ENCODE measurements around the gene ENPP7.
"Not testable (repeated sequence)": the region's sequence is repeated elsewhere in the genome, so short reads cannot be mapped to it uniquely, and the experiment has no call there.

ENPP7 gene

DNA sequence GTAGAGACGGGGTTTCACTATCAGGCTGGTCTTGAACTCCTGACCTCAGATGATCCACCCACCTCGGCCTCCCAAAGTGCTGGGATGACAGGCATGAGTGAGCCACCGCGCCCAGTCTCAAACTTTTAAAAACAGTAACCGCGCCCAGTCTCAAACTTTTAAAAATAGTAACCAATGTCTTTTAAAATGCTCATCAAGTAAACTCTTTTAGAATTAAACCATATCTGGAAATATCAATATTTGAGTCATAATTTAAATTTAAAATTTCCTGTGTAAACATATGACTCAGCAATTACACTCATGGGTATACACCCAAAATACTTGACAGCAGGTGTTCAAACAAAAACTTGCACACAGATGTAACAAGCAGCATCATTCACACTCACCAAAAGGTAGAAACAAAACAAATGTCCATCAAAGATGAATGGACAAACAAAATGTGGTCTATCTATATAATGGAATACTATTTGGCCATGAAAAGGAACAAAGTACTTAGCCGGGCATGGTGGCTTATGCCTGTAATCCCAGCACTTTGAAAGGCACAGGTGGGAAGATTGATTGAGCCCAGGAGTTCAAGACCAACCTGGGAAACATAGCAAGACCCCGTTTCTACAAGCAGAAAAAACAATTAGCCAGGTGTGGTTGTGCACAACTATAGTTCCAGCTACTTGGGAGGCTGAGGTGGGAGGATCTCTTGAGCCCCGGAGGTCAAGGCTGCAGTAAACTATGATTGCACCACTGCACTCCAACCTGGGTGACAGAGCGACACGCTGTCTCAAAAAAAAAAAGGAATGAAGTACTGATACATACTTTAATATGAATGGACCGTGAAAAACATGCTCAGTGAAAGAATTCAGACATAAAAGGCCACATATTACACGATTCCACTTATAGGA is 20.2 kb downstream of the ENPP7 start:
- DNase-seq = no peak

DNA sequence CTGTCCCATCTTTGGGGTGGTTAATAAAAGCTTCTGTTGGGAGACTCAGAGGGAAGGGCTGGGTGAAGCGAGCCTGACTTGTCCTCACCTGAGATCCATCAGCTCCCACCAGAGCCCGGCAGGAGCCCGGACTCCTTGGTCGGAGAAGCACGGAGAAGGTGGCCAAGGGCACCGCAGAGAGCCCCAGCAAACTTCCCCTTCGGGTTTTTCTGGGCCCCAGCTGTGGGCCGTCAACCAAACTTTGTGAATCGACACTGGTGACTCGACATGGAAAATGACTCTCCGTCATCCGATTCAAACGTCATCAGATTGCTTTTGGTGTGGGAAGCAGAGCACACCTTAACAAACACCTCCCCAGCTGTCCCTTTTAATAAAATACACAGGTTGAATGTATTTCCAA is 21.4 kb downstream of the ENPP7 start:
- no peak for DNase-seq

DNA sequence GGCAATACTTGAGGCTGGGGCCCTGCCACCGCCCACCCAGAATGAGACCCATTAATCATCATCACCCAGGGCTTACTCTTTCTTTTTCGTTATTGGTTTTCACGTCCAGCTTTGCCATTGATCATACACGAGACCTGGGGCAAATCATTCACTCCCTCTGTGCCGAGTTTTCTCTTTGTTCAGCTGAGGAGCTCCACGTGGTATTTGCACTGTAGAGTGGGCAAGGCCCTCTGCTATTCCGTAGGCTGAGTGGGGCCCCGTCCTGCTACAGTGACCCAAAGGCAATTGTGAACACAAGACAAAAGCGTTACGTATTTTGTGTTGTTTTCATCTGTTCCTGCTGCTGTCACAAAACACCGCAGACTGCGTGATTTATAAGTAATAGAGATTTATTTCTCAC is 23.6 kb downstream of the ENPP7 start:
- no peak for DNase-seq

DNA sequence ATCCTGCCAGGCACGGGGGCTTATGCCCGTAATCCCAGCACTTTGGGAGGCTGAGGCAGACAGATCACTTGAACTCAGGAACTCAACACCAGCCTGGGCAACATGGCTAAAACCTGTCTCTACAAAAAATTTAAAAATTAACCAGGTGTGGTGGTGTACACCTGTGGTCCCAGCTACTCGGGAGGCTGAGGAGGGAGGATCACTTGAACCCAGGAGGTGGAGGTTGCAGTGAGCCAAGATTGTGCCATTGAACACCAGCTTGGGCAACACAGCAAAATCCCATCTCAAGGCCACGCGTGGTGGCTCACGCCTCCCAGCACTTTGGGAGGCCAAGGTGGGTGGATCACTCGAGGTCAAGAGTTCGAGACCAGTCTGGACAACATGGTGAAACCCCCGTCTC is 24.2 kb downstream of the ENPP7 start:
- not testable (repeated sequence) for DNase-seq

DNA sequence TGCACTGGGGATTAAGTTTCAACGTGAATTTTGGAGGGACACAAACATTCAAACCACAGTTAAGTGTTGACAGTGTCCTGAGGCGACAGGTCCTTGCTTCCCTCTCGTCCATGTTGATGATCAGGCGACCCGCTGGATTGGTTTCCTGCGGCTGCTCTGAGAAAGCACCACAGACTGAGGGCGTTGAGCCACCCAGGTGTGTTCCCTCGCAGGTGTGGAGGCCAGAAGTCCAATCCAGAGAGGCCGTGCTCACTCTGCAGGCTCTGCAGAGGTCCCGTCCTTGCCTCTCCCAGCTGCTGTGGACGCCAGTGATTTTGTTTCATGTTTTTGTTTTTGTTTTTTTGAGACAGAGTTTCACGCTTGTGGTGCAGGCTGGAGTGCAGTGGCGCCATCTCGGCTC is 24.8 kb downstream of the ENPP7 start:
- DNase-seq = no peak

DNA sequence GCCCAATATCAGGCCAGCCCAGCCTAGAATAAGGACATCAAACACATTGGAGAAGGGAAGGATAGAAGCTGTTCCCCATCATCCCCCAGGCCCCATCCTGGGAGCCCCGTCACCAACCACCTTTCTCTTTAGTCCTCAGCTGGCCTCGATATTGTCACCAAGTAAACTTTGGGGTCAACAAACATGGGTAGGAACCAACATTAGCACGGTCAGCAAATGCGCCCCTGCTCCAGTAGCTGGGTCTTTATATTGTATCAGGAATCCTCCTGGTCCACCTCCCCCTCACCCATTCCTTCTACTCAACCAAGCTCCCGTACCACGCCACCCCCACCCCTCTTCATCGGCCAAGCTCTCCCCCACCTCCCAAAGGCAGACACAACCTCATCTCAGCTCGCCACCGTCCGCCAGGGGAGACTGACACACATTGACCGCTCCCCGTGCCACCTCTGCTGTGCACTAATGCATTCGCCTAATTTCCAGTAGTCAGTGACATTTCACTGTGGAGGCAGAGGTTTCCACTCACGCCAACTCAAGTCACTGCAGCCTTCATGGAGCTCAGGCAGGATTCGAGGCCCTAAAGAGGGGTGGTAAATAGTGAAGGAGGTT is 26.5 kb downstream of the ENPP7 start:
- DNase-seq = no peak

DNA sequence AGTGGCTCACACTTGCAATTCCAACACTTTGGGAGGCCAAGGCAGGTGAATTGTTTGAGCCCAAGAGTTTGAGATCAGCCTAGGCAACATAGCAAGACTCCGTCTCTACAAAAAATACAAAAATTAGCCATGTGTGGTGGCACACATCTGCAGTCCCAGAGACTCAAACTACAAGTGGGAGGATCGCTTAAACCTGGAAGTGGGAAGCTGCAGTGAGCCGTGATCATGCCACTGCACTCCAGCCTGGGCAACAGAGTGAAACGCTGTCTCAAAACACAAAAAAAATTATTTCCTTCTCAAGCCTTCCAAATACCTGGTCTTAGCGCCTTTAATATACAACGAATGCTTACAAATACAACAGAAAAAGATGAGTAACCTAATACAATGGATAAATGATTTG is 27.5 kb downstream of the ENPP7 start:
- DNase-seq = no peak

DNA sequence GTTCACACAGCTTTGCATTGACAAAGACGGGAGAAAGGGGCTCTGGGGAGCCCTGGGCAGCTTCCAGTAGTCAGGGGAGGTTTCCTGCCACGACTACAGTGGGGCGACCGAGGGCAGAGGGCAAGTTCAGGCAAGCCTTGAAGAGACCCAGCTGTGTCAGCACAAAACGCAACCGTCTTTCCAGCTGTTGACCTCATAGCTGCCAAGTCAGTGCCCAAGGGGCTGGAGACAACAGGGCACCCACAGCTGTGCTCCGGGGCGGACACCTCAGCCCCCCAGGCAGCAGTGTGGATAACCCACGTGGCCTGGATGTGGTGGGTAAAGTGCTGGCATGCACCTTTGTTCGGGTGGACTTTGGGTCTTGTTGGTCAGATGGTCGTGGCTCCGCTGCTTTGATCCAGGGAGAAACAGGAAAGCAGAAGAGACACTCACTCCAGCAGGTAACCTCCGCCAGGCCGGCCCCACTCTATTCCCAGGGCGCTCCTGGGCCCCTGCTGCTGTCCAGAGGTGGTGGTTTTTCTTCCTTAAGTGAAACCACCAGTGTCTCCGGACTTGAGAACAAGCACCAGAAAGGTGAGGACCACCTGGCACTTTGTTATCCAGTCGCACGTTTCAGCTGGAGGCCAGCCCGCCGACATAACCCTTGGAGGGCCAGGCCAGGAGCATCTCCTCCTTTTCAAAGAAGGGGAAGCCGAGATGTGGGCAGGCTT is 29.6 kb downstream of the ENPP7 start:
- no peak for DNase-seq

DNA sequence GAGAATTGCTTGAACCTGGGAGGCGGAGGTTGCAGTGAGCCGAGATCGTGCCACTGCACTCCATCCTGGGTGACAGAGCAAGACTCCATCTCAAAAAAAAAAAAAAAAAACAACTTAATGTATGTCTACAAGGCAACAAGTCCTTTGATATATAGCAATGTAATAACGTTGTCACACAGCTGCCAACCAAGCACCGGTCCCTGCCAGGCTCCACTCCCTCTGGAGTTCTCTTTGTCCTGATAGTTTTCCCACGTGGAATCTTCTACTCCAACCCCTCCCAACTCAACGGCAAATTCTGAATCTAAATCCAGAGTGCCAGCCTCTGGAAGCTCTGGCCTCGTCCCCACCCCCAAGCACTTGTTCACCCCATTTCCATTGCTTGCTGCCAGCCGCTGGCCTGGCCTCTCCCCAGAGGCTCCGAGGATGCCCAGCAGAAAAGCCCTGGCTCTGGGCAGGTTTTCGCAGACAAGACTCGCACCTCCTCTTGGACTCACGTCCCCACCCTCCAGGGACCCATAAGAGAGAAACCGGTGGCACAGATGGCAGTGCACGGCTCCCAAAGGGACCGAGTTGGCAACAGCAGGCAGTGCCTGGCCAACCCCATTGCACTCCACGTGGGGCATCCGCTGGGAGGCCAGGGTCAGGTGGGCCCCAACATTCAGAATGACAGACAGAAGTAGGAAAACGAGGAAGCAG is 31.3 kb downstream of the ENPP7 start:
- no peak for DNase-seq

DNA sequence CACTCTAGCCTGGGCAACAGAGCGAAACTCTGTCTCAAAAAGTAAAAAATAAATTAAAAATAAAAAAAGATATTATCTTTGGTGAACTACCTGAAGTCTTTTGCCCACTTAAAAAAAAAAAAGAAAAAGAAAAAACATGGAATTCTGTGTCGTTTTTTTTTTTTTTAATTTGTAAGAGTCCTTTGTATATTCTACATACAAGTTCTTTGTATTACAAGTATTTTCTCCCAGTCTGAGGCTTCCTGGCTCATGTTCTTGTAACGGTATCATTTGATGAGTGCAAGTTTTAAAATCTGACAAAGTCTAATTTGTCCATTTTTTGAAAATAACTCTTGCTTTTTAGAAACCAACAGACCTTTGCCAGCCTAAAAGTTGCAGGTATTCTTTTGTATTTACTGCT is 35.0 kb downstream of the ENPP7 start:
- no peak for DNase-seq

DNA sequence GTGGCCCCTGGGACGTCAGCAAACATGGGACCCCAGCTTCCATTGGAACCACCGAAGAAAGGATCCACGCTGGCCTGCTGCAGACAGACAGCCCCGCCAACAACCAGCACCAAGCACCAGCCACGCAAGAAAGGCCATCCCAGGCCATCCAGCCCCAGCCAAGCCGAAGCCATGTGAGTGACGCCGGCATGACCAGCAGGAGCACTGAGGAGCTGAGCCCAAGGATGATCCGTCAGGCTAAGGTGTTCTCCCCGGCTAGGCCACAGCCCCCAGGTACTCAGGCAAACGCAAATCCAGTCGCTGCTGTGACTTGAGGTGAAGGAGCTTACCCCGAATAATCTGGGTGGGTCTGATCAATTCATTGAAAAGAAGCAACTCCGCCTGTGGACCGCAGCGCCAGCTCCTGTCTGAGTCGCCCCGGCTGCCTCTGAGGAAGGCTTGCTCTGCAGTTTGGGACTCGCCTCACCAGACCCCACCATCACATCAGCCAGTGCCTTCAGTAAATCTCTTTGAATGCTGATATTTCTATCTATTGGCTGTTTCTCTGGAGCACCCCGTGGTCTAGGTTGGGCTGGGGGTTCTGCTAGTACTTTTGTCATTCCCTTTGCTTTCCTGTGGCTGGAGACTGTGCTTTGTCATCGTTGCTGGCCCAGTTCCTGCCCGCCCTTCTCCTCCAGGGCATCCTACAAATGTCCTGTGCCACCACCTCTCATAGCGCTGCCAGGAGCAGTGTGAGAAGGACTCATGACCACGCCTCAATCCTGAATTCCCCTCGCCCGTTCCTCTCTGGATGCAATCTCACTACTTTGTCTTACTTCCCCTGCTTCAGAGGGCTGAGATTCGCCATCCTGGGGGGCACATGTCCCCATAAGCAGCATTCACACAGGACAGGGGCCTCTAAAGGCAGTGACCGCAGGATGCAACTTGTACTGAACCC is 39.1 kb downstream of the ENPP7 start:
- no peak for DNase-seq

DNA sequence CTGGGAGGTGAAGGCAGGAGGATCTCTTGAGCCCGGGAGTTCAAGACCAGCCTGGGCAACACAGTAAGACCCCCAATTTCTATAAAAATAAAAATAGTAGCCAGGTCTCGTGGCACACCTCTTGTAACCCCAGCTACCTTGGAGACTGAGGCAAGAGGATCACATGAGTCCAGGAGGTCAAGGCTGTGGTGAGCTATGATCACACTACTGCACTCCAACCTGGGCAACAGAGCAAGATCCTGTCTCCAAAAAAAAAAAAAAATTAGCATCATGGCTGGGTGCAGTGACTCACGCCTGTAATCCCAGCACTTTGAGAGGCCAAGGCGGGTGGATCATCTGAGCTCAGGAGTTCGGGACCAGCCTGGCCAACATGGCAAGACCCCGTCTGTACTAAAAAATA is 40.5 kb downstream of the ENPP7 start:
- DNase-seq = no peak

DNA sequence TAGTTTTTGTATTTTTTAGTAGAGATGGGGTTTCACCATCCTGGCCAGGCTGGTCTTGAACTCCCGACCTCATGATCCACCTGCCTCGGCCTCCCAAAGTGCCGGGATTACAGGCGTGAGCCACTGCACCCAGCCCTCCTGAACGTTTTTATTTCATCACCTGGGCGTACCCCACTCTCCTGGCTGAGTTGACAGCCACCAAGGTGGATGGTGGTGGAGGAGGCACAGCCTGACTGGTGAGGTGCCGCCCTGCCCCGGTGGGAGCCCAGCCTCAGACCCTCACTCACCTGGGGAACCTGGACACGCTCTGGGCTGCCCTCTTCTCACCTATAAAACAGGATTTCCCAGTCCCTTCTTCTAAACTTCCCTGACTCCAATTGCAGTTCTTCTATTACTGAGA is 42.0 kb downstream of the ENPP7 start:
- not testable (repeated sequence) for DNase-seq

DNA sequence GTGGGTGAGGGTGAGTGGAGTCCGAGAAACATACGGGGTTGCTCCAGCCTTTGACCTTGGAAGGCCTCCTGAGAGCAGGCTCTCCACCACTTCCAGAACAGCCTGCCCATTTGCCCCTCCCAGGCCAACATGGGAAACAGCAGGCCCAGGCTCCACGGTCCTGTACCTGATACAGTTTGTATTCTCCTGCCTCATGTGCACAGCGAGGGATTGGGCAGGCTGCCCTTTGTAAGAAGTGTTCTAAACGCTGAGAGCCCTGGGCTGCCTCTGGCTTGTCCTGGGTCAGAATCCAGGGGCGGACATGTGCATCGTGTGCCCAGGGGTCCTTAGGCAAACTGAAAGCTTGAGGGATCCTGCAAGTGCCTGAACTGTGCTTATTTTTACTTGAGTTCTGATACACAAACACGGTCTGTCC is 43.8 kb downstream of the ENPP7 start:
- DNase-seq = no peak

DNA sequence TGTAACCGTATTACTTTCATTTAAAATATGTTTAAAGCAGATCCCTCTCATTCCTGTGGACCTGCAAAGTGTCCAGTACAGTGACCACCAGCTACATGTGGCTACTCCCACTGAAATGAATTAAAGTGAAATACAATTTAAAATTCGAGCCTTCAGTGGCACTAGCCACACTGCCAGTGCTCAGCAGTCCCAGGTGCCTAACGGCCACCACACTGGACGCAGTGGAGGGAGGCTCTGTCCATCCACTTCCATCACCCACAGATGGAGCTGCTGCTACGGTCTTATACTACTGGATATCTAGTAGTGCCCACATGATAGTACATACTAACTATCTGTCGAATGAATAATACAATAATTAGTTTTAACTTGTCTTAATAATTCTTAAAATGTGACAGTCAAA is 44.9 kb downstream of the ENPP7 start:
- no peak for DNase-seq

DNA sequence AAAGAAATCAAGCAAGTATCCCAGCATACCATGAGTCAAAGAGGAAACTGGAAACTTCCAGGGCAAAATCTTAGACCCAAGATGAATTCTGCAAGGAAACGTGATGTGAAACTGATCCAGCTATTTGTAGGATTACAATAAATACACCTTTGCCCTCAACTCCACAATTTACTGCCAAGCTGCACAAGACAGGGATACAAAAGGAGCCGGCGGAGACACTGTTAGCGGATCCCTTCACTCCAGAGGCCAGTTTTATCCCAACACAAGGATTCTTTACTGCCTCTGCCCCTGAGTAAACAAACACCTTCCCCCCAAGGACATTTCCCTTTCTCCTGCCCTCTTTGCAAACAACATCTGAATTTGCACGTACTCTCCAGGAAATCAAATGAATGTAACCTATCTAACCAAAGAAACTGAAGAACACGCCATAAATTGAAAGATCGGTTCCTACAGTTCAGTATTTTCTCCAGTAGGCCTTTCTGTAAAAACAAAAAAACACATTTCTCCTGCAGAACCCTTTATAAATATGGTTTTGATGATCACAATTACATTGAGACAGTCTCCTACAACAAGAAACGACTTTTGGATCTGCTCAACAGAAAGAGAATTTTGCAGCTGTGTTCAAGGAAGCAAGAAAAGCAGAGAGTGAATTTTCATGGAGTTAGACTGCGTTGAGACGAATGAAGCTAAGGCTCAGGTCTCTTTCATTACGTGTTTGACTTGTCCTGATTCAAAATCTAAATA is 45.8 kb downstream of the ENPP7 start:
- DNase-seq = no peak

DNA sequence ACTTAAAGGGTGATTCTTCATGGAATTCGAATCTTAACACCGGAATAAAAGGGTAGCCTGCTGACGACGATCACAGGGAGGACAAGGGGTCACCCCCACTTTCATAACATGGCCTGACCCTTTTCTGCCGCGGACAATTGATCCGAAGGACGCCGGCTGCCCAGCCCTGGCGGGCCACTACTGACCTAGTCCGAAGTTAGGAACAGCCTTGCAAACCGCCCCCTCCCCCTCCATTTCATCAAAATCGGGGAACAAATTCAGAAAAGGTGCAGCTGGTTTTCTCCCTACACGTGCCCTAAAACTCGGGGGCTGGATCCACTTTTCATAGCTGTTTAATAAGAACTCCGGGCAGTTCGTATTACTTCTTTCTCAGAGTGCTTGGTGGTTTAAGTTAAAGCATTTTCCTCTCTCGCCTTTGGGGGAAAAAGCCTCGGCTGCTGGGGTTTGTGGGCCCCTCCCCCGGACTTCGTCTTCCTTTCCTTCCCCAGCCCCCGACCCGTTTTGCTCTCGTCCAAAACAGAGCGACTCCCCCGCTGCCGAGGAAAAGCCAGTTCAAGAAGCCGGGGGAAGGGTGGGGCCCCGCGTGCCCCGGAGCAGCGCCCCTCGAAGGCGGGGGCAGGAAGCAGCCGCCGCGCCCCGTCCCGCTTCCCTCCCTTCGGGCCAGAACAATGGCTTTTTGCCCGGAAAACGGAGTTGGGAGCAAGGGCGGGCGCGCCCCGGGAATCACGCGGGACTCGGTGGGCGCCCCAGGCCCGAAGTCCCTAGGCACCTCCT is 46.6 kb downstream of the ENPP7 start:
- no peak for DNase-seq

DNA sequence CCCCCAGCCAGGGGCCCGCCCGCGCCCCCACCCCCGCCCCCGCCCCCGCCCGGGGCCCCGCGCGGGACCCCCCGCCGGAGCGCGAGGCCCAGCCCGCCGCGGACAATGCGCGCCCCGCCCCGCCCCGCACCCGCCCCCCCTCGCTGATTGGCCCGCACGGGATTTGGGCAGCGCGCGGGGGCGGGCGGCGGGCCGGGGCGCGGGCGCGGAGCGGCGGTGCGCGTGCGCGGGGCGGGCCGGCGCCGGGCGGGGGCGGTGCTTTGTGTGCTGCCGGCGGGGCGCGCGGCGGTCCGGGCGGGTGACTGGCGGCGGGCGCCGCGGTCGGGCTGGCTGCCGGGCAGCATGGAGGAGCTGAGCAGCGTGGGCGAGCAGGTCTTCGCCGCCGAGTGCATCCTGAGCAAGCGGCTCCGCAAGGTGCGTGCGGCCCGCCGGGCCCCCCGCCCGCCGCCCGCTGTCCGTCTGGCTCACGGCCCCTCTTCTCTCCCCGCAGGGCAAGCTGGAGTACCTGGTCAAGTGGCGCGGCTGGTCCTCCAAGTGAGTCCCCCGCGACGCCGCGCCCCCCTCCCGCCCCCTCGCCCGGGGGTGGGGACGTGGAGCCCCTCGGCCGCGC is 47.3 kb downstream of the ENPP7 start, which contains the start of gene CBX2:
CBX2 (plus strand) TSS at position 255 of the 610 bp plus-strand sequence; CDS start at position 343, 88 bp downstream.
- peak; percentile 77 for DNase-seq

DNA sequence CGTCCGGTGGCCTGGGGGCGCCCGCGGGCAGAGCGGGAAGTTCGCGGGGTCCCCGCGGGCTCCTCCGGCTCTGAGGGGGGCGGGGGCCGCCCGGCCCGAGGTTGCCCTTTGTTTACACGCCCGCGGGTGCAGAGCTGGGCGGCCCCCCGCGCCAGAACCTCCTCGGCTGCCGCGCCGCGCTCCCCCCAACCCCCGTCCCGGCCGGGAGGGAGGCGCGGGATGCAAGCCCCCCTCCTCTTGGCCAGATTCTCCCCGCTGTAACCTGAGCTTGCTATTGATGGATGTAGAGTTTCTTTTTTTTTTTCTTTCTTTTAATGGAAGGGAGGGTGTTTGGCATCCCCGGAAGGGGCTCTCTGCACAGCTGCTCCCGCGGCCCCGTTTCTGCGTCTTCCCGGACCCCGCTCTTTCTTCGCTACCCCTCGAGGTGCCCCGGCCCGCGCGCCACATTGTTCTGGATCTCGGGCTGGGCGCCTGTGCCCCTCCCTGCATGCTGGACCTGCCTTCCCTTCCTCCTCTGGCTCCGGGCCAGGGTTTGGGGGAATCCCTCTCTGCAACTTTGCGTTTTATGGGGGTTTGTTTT is 47.9 kb downstream of the ENPP7 start:
- DNase-seq = no peak

Measured in activated gamma-delta T cell treated with Interleukin-2 at 50 U/mL for 16 hours (primary cell).